ENCODE measurements around the gene TSPAN3.

Gene TSPAN3

DNA sequence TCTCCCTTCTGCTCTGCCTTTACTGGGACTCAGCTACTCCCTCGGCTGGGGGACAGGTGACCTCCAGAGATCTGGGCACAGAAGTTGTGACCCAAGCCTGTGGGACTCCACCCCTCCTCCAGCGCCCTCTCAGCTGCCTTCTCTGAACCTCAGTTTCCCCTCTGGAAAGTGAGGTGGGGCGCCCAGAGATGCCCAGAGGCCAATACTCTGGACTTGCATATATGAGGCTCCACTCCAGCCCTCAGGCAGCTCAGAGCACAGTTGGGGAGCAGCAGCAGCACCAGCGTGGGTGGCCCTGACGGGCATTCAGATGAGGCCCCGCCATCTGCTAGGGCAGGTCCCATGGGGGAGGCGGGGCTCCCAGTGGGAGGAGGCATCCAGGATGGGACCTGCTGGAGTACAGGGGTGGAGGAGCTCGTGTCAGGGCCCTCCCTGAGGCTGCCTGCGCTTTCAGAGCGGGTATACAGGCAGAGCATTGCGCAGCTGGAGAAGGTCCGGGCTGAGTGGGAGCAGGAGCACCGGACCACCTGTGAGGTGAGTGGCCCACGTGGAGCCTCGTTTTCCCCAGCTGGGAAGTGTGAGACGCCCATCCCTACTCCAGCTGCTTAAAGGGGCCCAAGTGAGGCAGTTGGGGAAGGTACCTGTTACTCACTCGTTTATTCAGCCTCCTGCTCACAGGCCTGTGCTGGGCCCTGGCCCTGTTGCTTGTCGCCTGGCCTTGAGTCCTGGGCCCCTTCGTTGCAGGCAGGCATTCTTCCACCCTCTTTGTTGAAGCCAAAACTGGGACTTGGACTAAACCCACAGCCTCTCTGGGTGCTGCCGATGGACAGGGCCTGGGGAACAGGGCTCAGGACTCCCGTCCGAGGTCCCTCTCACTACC lies 40.6 kb downstream of the TSPAN3 start:
- Histone ChIP-seq H2BK15ac (ENCODE audit: low read length) (peak overlapping the region; percentile 69), H3K4me2 (ENCODE audit: insufficient read depth, low read length, poor library complexity, severe bottlenecking) (no peak overlapping the region), H3K79me1 (ENCODE audit: low read depth, low read length) (peaks cover 3% of the 10 kb centered on the region), H2AFZ (ENCODE audit: low read length) (peak overlapping the region; percentile 80), H3K4me3 (ENCODE audit: low read length in 2 of 2) (no peak overlapping the region), H2BK12ac (ENCODE audit: low read length) (no peak overlapping the region), H4K91ac (ENCODE audit: low read depth, low read length, poor library complexity) (no peak overlapping the region), H3K4me1 (ENCODE audit: control insufficient read depth in 2 of 2, insufficient read depth in 1 of 2, low read depth in 1 of 2, low read length in 2 of 2) (peaks cover 24 to 40% of the 10 kb centered on the region in 2 donors), H3K9ac (ENCODE audit: low read depth, low read length, poor library complexity) (peak overlapping the region; percentile 71), H3K23ac (ENCODE audit: low read depth, low read length, poor library complexity) (no peak overlapping the region), H3K27me3 (ENCODE audit: control insufficient read depth in 3 of 3, insufficient read depth in 3 of 3, low read depth in 1 of 3, low read length in 3 of 3) (peaks cover 0 to 20% (median 4%) of the 10 kb centered on the region in 3 experiments), H4K8ac (ENCODE audit: low read depth, low read length) (no peak overlapping the region), H3K36me3 (replicated peaks in 1 of 2; ENCODE audit: control insufficient read depth in 2 of 2, insufficient read depth in 2 of 2, low read length in 2 of 2) (peaks cover 0 to 1% of the 10 kb centered on the region in 2 donors), H2AK5ac (ENCODE audit: low read depth, low read length) (peak overlapping the region; percentile 41), H2BK120ac (ENCODE audit: low read depth, low read length) (no peak overlapping the region), H2BK5ac (ENCODE audit: low read length) (peak overlapping the region; percentile 4), H3K9me3 (replicated peaks in 1 of 2; ENCODE audit: control insufficient read depth in 2 of 2, insufficient read depth in 1 of 2, low read depth in 1 of 2, low read length in 2 of 2) (no peaks in the 10 kb centered on the region), H3K27ac (replicated peaks; ENCODE audit: low read length) (no peak overlapping the region), H3K14ac (ENCODE audit: low read length) (peak overlapping the region; percentile 3), H3K18ac (ENCODE audit: low read length) (peak overlapping the region; percentile 79), H3K4ac (ENCODE audit: low read length) (no peak overlapping the region)
- no peak for DNase-seq (ENCODE audit: low spot score)
- WGBS, 2 donors (ENCODE audit: extremely low coverage in 2 of 2, insufficient read length in 2 of 2, insufficient replicate concordance in 1 of 2) = no CpG with 5 or more reads among the region's 22 CpGs

DNA sequence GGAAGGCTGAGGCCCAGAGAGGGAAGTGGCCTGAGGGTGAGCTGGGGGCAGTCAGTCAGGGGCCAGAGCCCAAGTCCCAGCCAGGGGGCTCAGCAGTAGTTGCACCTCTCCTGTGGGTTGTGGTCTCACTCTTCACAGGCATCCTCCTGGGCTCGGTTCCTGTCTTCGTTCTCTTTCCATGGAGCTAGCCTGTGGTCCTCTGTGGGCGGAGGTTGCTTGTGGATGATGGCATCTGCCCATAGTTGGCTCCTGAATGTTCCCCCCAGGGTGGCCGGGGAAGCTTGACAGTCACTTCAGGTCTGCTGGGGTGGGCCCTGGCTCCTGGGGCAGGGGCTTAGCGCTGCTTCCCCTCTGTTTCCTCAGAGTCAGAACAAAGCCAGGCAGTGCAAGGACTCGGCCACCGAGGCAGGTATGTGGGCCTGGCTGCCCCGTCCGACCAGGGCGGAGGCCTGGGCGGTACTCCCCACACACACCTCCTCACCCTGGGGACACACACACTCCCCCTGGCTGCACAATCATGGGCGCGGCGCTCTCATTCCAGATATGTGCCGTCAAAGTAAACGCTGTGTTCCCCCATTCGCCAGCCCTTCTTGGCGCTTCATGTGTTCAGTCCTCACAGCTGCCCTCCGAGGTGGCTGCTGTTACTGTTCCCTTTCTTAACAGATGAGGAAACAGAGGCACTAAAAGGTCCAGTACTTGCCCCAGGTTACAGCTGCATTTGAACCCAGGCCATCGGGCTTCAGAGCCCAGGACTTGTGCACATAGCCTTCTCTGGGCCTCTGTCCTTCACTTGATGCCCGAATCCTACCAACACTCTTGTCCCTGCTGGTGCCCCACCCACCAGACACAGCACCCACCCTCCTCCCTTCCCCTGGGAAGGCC lies 41.5 kb downstream of the TSPAN3 start:
- no peak overlapping the region for H4K91ac ChIP-seq (ENCODE audit: low read depth, low read length, poor library complexity)
- no CpG with 5 or more reads among the region's 21 CpGs for WGBS, 2 donors (ENCODE audit: extremely low coverage in 2 of 2, insufficient read length in 2 of 2, insufficient replicate concordance in 1 of 2)

DNA sequence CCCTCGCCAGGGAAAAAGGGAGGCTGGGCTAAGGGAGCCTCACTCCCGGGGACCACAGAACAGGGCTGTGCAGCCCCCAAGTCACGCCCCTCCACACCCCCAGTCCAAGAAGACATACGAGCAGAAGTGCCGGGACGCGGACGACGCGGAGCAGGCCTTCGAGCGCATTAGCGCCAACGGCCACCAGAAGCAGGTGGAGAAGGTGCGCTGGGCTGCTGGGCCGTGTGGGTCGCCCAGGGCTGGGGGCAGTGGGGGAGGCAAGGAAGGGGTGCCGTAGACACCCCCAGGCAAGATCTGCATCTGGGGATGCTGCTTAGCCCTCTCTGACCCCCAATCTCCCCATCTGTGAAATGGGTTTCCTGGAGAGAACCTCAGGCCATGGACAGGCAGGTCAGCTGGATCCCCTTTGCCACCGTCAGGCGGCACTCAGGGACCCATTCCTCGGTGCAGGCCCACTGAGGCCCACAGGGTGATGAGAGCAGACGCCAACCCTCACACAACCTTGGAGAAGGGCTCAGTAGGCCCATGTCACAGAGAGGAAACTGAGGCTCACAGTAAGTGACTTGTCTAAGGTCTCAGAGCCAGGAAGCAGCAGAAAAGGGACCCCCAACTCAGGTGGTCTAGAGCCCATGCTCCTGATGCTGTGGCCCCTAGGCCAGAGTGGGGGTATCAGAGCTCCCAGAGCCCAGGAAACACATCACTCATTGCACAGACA lies 42.3 kb downstream of the TSPAN3 start:
- peaks cover 24 to 30% of the 10 kb centered on the region in 2 donors for H3K4me1 ChIP-seq (ENCODE audit: control insufficient read depth in 2 of 2, insufficient read depth in 1 of 2, low read depth in 1 of 2, low read length in 2 of 2)
- no peaks in the 10 kb centered on the region for H3K36me3 ChIP-seq (replicated peaks in 1 of 2; ENCODE audit: control insufficient read depth in 2 of 2, insufficient read depth in 2 of 2, low read length in 2 of 2)
- H3K9me3 ChIP-seq (replicated peaks in 1 of 2; ENCODE audit: control insufficient read depth in 2 of 2, insufficient read depth in 1 of 2, low read depth in 1 of 2, low read length in 2 of 2) = no peaks in the 10 kb centered on the region
- peaks cover 0 to 20% (median 4%) of the 10 kb centered on the region in 3 experiments for H3K27me3 ChIP-seq (ENCODE audit: control insufficient read depth in 3 of 3, insufficient read depth in 3 of 3, low read depth in 1 of 3, low read length in 3 of 3)
- H4K91ac ChIP-seq (ENCODE audit: low read depth, low read length, poor library complexity) = peak overlapping the region; percentile 35
- peak overlapping the region; percentile 91 for H2AK5ac ChIP-seq (ENCODE audit: low read depth, low read length)
- H2BK15ac ChIP-seq (ENCODE audit: low read length) = peak overlapping the region; percentile 97
- H2BK12ac ChIP-seq (ENCODE audit: low read length) = peak overlapping the region; percentile 58
- no peak overlapping the region for H2BK5ac ChIP-seq (ENCODE audit: low read length)
- peak overlapping the region; percentile 95 for H3K18ac ChIP-seq (ENCODE audit: low read length)
- peak overlapping the region; percentile 66 for H3K14ac ChIP-seq (ENCODE audit: low read length)
- no peak overlapping the region for H3K27ac ChIP-seq (replicated peaks; ENCODE audit: low read length)
- H2AFZ ChIP-seq (ENCODE audit: low read length) = no peak overlapping the region
- peak overlapping the region in 1 of 2 donors; percentile 73 for H3K4me3 ChIP-seq (ENCODE audit: low read length in 2 of 2)
- H3K79me1 ChIP-seq (ENCODE audit: low read depth, low read length) = no peaks in the 10 kb centered on the region
- peak overlapping the region; percentile 87 for H2BK120ac ChIP-seq (ENCODE audit: low read depth, low read length)
- no CpG with 5 or more reads among the region's 22 CpGs for WGBS, 2 donors (ENCODE audit: extremely low coverage in 2 of 2, insufficient read length in 2 of 2, insufficient replicate concordance in 1 of 2)
- no peak for DNase-seq (ENCODE audit: low spot score)
- no peak overlapping the region for H3K4ac ChIP-seq (ENCODE audit: low read length)
- no peak overlapping the region for H4K8ac ChIP-seq (ENCODE audit: low read depth, low read length)
- H3K9ac ChIP-seq (ENCODE audit: low read depth, low read length, poor library complexity) = peak overlapping the region; percentile 73
- H3K23ac ChIP-seq (ENCODE audit: low read depth, low read length, poor library complexity) = peak overlapping the region; percentile 58
- H3K4me2 ChIP-seq (ENCODE audit: insufficient read depth, low read length, poor library complexity, severe bottlenecking) = peak overlapping the region; percentile 75

More for the DNA sequence above, 41.5 kb downstream of the TSPAN3 start:
- Histone ChIP-seq H2AK5ac (ENCODE audit: low read depth, low read length) (peak overlapping the region; percentile 91), H3K27ac (replicated peaks; ENCODE audit: low read length) (no peak overlapping the region), H3K27me3 (ENCODE audit: control insufficient read depth in 3 of 3, insufficient read depth in 3 of 3, low read depth in 1 of 3, low read length in 3 of 3) (peaks cover 0 to 20% (median 4%) of the 10 kb centered on the region in 3 experiments), H2BK120ac (ENCODE audit: low read depth, low read length) (no peak overlapping the region), H3K23ac (ENCODE audit: low read depth, low read length, poor library complexity) (peak overlapping the region; percentile 58), H3K36me3 (replicated peaks in 1 of 2; ENCODE audit: control insufficient read depth in 2 of 2, insufficient read depth in 2 of 2, low read length in 2 of 2) (no peaks in the 10 kb centered on the region), H3K79me1 (ENCODE audit: low read depth, low read length) (no peaks in the 10 kb centered on the region), H2BK15ac (ENCODE audit: low read length) (peak overlapping the region; percentile 97), H3K9ac (ENCODE audit: low read depth, low read length, poor library complexity) (peak overlapping the region; percentile 70), H2BK5ac (ENCODE audit: low read length) (no peak overlapping the region), H2AFZ (ENCODE audit: low read length) (no peak overlapping the region), H3K4me3 (ENCODE audit: low read length in 2 of 2) (no peak overlapping the region), H3K4me2 (ENCODE audit: insufficient read depth, low read length, poor library complexity, severe bottlenecking) (no peak overlapping the region), H4K8ac (ENCODE audit: low read depth, low read length) (no peak overlapping the region), H3K4me1 (ENCODE audit: control insufficient read depth in 2 of 2, insufficient read depth in 1 of 2, low read depth in 1 of 2, low read length in 2 of 2) (peaks cover 24 to 37% of the 10 kb centered on the region in 2 donors), H3K18ac (ENCODE audit: low read length) (peak overlapping the region; percentile 72), H3K9me3 (replicated peaks in 1 of 2; ENCODE audit: control insufficient read depth in 2 of 2, insufficient read depth in 1 of 2, low read depth in 1 of 2, low read length in 2 of 2) (no peaks in the 10 kb centered on the region), H3K4ac (ENCODE audit: low read length) (no peak overlapping the region), H2BK12ac (ENCODE audit: low read length) (no peak overlapping the region), H3K14ac (ENCODE audit: low read length) (no peak overlapping the region)
- DNase-seq (ENCODE audit: low spot score) = no peak

Measured in neuronal stem cell (in vitro differentiated cells).